HepG2 (cell line): ENCODE results near the gene RPL3. TPM values are rescaled to one million over a fixed set of nuclear protein-coding genes. Genes with fewer than 3 reads are reported as not detected.

Experiments used
- CBFB ChIP-seq: sonication (generic); formaldehyde crosslinking; IDR thresholded peaks from 2 replicates; pipeline ENCODE4 v1.4.0; 2020; ENCODE audit warnings: missing genetic modification reagents
- CC2D1A ChIP-seq: sonication (generic); formaldehyde crosslinking; IDR thresholded peaks from 2 replicates; pipeline ENCODE4 v1.8.1; 2023; ENCODE audit warnings: mild to moderate bottlenecking, missing genetic modification reagents
- NBN ChIP-seq: fragments of 450-650 bp; conservative IDR thresholded peaks from 2 replicates; pipeline ENCODE4 v1.6.1; 2017
- NR2F1 ChIP-seq, 2 experiments: fragments of 450-650 bp in 1 of 2; formaldehyde crosslinking in 1 of 2; IDR thresholded peaks; 2 replicates each; pipeline versions ENCODE4 v1.5.0 to v1.6.1; 2016 to 2020; ENCODE audit warnings: mild to moderate bottlenecking in 1 of 2, missing compliant biosample characterization in 1 of 2, missing genetic modification reagents in 1 of 2, moderate library complexity in 1 of 2
- NR3C1 ChIP-seq: sonication (generic); formaldehyde crosslinking; IDR thresholded peaks from 2 replicates; pipeline ENCODE4 v1.4.0; 2020; ENCODE audit warnings: missing genetic modification reagents
- POLR2G ChIP-seq: fragments of 200-400 bp; formaldehyde crosslinking; IDR thresholded peaks from 2 replicates; pipeline ENCODE4 v1.6.1; 2018; ENCODE audit warnings: mild to moderate bottlenecking, low read depth, low read length, moderate library complexity
- THYN1 ChIP-seq: sonication (generic); formaldehyde crosslinking; IDR thresholded peaks from 2 replicates; pipeline ENCODE4 v1.8.1; 2023; ENCODE audit warnings: low read depth, mild to moderate bottlenecking, moderate library complexity, missing genetic modification reagents, borderline replicate concordance
- TOPORS ChIP-seq: sonication (generic); formaldehyde crosslinking; IDR thresholded peaks from 2 replicates; pipeline ENCODE4 v1.8.0; 2023; ENCODE audit warnings: mild to moderate bottlenecking, missing genetic modification reagents
- ZEB1 ChIP-seq: IDR thresholded peaks from 2 replicates; pipeline ENCODE4 v1.6.1; 2012; ENCODE audit warnings: mild to moderate bottlenecking, low read depth, inconsistent platforms; ENCODE audit not compliant: insufficient replicate concordance
- ZFP37 ChIP-seq: sonication (generic); formaldehyde crosslinking; IDR thresholded peaks from 2 replicates; pipeline ENCODE4 v1.4.0; 2020; ENCODE audit warnings: missing genetic modification reagents, borderline replicate concordance
- ZFYVE20 ChIP-seq: sonication (generic); formaldehyde crosslinking; IDR thresholded peaks from 2 replicates; pipeline ENCODE4 v1.8.0; 2023; ENCODE audit warnings: low read depth, mild to moderate bottlenecking, moderate library complexity, missing genetic modification reagents, borderline replicate concordance
- ZNF598 ChIP-seq: sonication (generic); formaldehyde crosslinking; IDR thresholded peaks from 2 replicates; pipeline ENCODE4 v1.5.1; 2020; ENCODE audit warnings: mild to moderate bottlenecking, missing genetic modification reagents, borderline replicate concordance
- ZNF672 ChIP-seq: sonication (generic); formaldehyde crosslinking; IDR thresholded peaks from 2 replicates; pipeline ENCODE4 v1.8.1; 2022; ENCODE audit warnings: missing genetic modification reagents
- polyA plus RNA-seq, 8 experiments: library from polyadenylated mRNA; depleted of rRNA in 3 of 8; stranded (reverse) in 7 of 8; unstranded in 1 of 8; fragments of >200 nt; fragmentation: Illumina TruSeq in 4 of 8; extraction: Trizol in 4 of 8; gene quantifications; 2 replicates each; pipeline versions ENCODE4 v1.2.1 to v1.2.3, GENCODE V29; 2011 to 2016; ENCODE audit warnings: low read depth in 4 of 8, missing spikeins in 1 of 8, mixed read lengths in 1 of 8; ENCODE audit not compliant: insufficient read depth in 1 of 8
- total RNA-seq, 5 experiments: library from RNA; depleted of rRNA; stranded (reverse); fragments of >200 nt; fragmentation: Illumina TruSeq; extraction: Trizol; gene quantifications; 2 replicates each; pipeline ENCODE4 v1.2.3, GENCODE V29; 2016; ENCODE audit warnings: low read depth in 1 of 5
- TF ChIP-seq, protein P1 (sequence below), 2 experiments: sonication (generic) in 1 of 2; formaldehyde crosslinking in 1 of 2; IDR thresholded peaks; 2 replicates each; pipeline versions ENCODE4 v1.5.1 to v1.6.1; 2011 to 2020; ENCODE audit warnings: borderline replicate concordance in 1 of 2, low read depth in 1 of 2, low read length in 1 of 2, mild to moderate bottlenecking in 1 of 2, missing genetic modification reagents in 1 of 2, moderate library complexity in 1 of 2
- TF ChIP-seq, protein P2 (sequence below): IDR thresholded peaks from 2 replicates; pipeline ENCODE4 v1.6.1; 2016; ENCODE audit warnings: mild to moderate bottlenecking, missing biosample characterization, missing genetic modification reagents
- TF ChIP-seq, protein P3 (sequence below): sonication (generic); formaldehyde crosslinking; IDR thresholded peaks from 2 replicates; pipeline ENCODE4 v1.8.0; 2022; ENCODE audit warnings: mild to moderate bottlenecking, missing genetic modification reagents
- TF ChIP-seq, protein P4 (sequence below): sonication (generic); formaldehyde crosslinking; IDR thresholded peaks from 2 replicates; pipeline ENCODE4 v1.4.0; 2020; ENCODE audit warnings: mild to moderate bottlenecking, missing genetic modification reagents

The RPL3 gene
- total and polyA plus RNA-seq, 2 of the 13 experiments (the other 11 are each of a cell fraction or from before 2014, with no cell fraction given), result 1,051 to 3,279 TPM

DNA sequence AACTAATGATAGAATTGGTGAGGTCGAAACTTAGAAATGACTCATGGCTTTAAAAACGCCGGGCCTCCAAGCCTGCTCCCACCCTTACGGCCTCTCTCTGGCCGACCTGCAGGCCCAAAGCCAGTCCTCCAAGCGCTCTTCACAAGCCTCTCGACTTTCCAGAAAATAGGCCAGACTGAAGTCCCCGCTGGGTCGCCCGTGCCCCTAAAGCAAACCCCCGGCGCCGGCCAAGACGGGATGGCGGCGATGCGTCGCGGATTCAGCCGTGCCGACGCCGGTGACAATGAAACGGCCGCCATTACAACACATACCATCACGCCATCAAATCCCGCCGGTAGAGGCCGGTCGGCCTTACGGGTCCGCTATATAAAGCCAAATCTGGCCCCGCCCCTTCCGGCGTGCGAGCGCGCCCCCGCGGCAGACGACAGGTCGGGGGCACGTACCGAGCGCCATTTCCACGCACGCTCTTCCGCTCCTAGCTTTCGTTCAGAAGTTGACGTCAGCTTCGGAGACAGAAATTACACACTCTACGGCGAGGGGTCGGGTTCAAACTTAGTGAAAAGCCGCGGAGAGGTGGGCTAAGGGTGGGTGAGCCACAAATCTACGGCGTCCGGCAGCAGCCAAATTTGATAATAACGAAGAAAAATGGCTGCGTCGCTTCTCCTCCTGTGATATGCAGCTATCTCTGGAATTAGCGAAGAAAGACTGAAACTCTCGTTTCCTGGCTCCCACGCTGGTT lies at the start of gene RPL3 (continued):
- TF ChIP-seq, protein P1, sequence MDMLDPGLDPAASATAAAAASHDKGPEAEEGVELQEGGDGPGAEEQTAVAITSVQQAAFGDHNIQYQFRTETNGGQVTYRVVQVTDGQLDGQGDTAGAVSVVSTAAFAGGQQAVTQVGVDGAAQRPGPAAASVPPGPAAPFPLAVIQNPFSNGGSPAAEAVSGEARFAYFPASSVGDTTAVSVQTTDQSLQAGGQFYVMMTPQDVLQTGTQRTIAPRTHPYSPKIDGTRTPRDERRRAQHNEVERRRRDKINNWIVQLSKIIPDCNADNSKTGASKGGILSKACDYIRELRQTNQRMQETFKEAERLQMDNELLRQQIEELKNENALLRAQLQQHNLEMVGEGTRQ (IDR thresholded peaks at IDR 0.05; ENCODE audit: low read depth, low read length), result no peak
- TF ChIP-seq, protein P1 (CRISPR knock-in tag; IDR thresholded peaks at IDR 0.05; ENCODE audit: borderline replicate concordance), result no peak
- no peak for TF ChIP-seq ZFYVE20 (CRISPR knock-in tag)
- TF ChIP-seq, protein P2, sequence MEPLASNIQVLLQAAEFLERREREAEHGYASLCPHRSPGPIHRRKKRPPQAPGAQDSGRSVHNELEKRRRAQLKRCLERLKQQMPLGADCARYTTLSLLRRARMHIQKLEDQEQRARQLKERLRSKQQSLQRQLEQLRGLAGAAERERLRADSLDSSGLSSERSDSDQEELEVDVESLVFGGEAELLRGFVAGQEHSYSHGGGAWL, result peak; percentile 82; the same call in 1 of the 2 replicates
- no peak for TF ChIP-seq ZEB1
- TF ChIP-seq ZNF598 (CRISPR knock-in tag), result peak; percentile 61; the same call in 1 of the 2 replicates
- TF ChIP-seq, protein P3, sequence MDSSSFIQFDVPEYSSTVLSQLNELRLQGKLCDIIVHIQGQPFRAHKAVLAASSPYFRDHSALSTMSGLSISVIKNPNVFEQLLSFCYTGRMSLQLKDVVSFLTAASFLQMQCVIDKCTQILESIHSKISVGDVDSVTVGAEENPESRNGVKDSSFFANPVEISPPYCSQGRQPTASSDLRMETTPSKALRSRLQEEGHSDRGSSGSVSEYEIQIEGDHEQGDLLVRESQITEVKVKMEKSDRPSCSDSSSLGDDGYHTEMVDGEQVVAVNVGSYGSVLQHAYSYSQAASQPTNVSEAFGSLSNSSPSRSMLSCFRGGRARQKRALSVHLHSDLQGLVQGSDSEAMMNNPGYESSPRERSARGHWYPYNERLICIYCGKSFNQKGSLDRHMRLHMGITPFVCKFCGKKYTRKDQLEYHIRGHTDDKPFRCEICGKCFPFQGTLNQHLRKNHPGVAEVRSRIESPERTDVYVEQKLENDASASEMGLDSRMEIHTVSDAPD, result 0 out of 2 replicates have a peak, but pooled peaks have one; percentile 27
- peak; percentile 22; the same call in 1 of the 2 replicates for TF ChIP-seq ZFP37 (CRISPR knock-in tag)
- no peak; the same call in 1 of the 2 replicates for TF ChIP-seq TOPORS (CRISPR knock-in tag)
- TF ChIP-seq, protein P4, sequence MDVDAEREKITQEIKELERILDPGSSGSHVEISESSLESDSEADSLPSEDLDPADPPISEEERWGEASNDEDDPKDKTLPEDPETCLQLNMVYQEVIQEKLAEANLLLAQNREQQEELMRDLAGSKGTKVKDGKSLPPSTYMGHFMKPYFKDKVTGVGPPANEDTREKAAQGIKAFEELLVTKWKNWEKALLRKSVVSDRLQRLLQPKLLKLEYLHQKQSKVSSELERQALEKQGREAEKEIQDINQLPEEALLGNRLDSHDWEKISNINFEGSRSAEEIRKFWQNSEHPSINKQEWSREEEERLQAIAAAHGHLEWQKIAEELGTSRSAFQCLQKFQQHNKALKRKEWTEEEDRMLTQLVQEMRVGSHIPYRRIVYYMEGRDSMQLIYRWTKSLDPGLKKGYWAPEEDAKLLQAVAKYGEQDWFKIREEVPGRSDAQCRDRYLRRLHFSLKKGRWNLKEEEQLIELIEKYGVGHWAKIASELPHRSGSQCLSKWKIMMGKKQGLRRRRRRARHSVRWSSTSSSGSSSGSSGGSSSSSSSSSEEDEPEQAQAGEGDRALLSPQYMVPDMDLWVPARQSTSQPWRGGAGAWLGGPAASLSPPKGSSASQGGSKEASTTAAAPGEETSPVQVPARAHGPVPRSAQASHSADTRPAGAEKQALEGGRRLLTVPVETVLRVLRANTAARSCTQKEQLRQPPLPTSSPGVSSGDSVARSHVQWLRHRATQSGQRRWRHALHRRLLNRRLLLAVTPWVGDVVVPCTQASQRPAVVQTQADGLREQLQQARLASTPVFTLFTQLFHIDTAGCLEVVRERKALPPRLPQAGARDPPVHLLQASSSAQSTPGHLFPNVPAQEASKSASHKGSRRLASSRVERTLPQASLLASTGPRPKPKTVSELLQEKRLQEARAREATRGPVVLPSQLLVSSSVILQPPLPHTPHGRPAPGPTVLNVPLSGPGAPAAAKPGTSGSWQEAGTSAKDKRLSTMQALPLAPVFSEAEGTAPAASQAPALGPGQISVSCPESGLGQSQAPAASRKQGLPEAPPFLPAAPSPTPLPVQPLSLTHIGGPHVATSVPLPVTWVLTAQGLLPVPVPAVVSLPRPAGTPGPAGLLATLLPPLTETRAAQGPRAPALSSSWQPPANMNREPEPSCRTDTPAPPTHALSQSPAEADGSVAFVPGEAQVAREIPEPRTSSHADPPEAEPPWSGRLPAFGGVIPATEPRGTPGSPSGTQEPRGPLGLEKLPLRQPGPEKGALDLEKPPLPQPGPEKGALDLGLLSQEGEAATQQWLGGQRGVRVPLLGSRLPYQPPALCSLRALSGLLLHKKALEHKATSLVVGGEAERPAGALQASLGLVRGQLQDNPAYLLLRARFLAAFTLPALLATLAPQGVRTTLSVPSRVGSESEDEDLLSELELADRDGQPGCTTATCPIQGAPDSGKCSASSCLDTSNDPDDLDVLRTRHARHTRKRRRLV, result peak; percentile 48; the same call in 1 of the 2 replicates
- no peak for TF ChIP-seq ZNF672
- TF ChIP-seq CC2D1A (CRISPR knock-in tag), result no peak; the same call in 1 of the 2 replicates
- no peak for TF ChIP-seq NBN
- TF ChIP-seq CBFB (CRISPR knock-in tag), result peak; percentile 61
- TF ChIP-seq NR3C1 (CRISPR knock-in tag), result no peak
- peak; percentile 100 for TF ChIP-seq POLR2G
- peak; percentile 7 to 40; a peak in 2 of 4 replicates for TF ChIP-seq NR2F1 (CRISPR knock-in tag; IDR thresholded peaks at IDR 0.05)
- no peak for TF ChIP-seq THYN1 (CRISPR knock-in tag)
